H4 (cell line): ENCODE measurements around the gene CCDC136. TPM values are rescaled to one million over a fixed set of nuclear protein-coding genes. Genes with fewer than 3 reads are reported as not detected.

ENCODE experiments used
- DNase-seq: peaks from one replicate; pipeline ENCODE4 v3.0.0-alpha.2; 2015; ENCODE audit warnings: low spot score
- total RNA-seq: library from RNA; depleted of rRNA; stranded (reverse); fragments of >200 nt; shearing (Covaris generic); gene quantifications from 2 replicates; pipeline ENCODE4 v1.2.3, GENCODE V29; 2014

Gene CCDC136
- total RNA-seq, 1 experiment from 2014 or later, result 5.2 TPM

GRCh38 chr7:128805225-128805624, 13.5 kb downstream of the CCDC136 start:
- DNase-seq, result no peak

GRCh38 chr7:128807191-128807590, 15.4 kb downstream of the CCDC136 start:
- DNase-seq, result no peak

- no peak for DNase-seq
Measured at GRCh38 chr7:128809363-128809762, 17.6 kb downstream of the CCDC136 start.

- DNase-seq, result no peak
Measured at GRCh38 chr7:128810473-128810872, 18.7 kb downstream of the CCDC136 start.

- DNase-seq, result no peak
Measured at GRCh38 chr7:128810997-128811396, 19.2 kb downstream of the CCDC136 start.

GRCh38 chr7:128811631-128812430, 20.1 kb downstream of the CCDC136 start:
- DNase-seq, result no peak

GRCh38 chr7:128812514-128813168, 20.9 kb downstream of the CCDC136 start:
- DNase-seq, result no peak

- DNase-seq, result no peak
Measured at GRCh38 chr7:128814499-128814898, 22.7 kb downstream of the CCDC136 start.

GRCh38 chr7:128815289-128815942, 23.6 kb downstream of the CCDC136 start:
- no peak for DNase-seq

- DNase-seq, result no peak
Measured at GRCh38 chr7:128818694-128819093, 26.9 kb downstream of the CCDC136 start.

GRCh38 chr7:128821724-128822123, 30.0 kb downstream of the CCDC136 start:
- DNase-seq, result no peak

GRCh38 chr7:128826512-128826911, 34.7 kb downstream of the CCDC136 start:
- no peak for DNase-seq

- DNase-seq, result no peak
Measured at GRCh38 chr7:128826916-128827247, 35.1 kb downstream of the CCDC136 start.

- DNase-seq, result no peak
Measured at GRCh38 chr7:128827248-128827958, 35.6 kb downstream of the CCDC136 start.

- DNase-seq, result no peak
Measured at GRCh38 chr7:128827971-128828711, 36.4 kb downstream of the CCDC136 start.

GRCh38 chr7:128829391-128830166, 37.8 kb downstream of the CCDC136 start:
- no peak for DNase-seq

- DNase-seq, result no peak
Measured at GRCh38 chr7:128830231-128831177, 38.7 kb downstream of the CCDC136 start, which contains the start of gene FLNC. TSS of gene FLNC (plus strand) at chr7:128830406. CDS start at chr7:128830638, 232 bp downstream.

- no peak for DNase-seq
Measured at GRCh38 chr7:128831178-128831993, 39.6 kb downstream of the CCDC136 start.
